ENCODE results near the gene LPIN2.

The LPIN2 gene

GRCh38 chr18:3013024-3013804 is at the start of gene LPIN2:
LPIN2 (minus strand) TSS chr18:3013144; CDS start chr18:2960840, 52,304 bp downstream.
- H3K4me3 ChIP-seq (ENCODE audit: low read length), result peak within 1 kb of the TSS; percentile 75
- DNase-seq (ENCODE audit: low read depth), result peak; percentile 96
- TF ChIP-seq CTCF (conservative IDR thresholded peaks at IDR 0.05; ENCODE audit: low read length), result no peak

GRCh38 chr18:3061581-3062312 is 48.8 kb upstream of the LPIN2 start:
- no peak overlapping the region for H3K4me3 ChIP-seq (ENCODE audit: low read length)
- no peak for TF ChIP-seq CTCF (conservative IDR thresholded peaks at IDR 0.05; ENCODE audit: low read length)
- no peak for DNase-seq (ENCODE audit: low read depth)

GRCh38 chr18:3060667-3061580 is 48.0 kb upstream of the LPIN2 start:
- H3K4me3 ChIP-seq (ENCODE audit: low read length), result no peak overlapping the region

DNA sequence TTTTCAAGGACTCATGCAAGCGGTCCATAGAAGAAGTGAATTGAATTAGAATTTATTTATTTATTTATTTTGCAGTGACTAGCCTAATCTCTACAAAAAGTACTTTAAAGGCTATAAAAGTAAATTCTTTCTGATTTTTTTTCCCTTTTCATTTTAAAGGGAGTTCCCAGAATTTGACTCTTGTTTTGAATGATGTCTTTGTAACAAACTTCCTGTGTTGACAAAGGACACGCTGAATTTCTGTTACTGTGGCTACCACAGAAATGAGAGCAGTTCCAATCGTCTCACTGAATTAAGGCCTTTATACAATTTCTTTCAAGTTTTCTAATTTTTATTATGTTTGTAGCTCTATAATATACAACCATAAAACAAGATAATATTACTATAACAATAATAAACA is 46.3 kb upstream of the LPIN2 start:
- no peak overlapping the region for H3K4me3 ChIP-seq (ENCODE audit: low read length)
- no peak for DNase-seq (ENCODE audit: low read depth)

More at GRCh38 chr18:3060667-3061580, 48.0 kb upstream of the LPIN2 start:
- TF ChIP-seq CTCF (conservative IDR thresholded peaks at IDR 0.05; ENCODE audit: low read length), result no peak
- no peak for DNase-seq (ENCODE audit: low read depth)

DNA sequence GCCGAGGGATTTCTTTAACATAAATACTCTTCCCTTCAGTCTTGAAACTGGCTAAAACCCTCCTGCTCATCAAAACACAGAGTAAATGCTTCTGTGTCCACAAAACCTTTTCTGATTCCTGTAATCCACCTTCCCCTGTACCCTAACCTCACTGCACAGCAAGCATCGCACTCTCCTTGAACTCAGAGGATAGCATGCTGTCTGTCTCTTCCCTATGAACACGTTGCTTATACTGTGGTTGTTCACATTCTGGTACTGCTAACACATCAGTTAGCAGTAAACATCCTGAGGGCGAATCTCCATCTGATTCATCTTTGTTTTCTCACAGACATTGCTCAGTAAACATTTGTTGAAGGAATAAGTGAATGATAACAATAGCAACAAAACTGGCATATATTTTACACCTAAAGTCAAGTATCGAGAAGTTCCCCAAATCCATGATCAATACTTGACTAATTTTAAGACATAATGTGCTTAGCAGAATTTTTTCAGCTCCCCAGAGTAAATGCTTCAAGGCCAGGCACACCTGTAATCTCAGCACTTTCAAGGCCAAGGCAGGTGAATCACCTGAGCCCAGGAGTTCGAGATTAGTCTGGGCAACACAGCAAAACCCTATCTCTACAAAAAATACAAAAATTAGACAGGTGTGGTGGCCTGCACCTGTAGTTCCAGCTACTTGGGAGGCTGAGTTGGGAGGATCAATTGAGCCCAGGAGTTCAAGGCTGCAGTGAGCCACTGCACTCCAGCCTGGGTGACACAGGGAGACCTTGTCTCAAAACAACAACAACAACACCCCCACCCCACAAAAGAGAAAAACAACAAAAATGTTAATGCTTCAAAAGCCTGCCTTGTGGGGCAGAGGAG is 45.6 kb upstream of the LPIN2 start:
- no peak for TF ChIP-seq CTCF (conservative IDR thresholded peaks at IDR 0.05; ENCODE audit: low read length)
- no peak overlapping the region for H3K4me3 ChIP-seq (ENCODE audit: low read length)
- DNase-seq (ENCODE audit: low read depth), result no peak

More for the DNA sequence above, 46.3 kb upstream of the LPIN2 start:
- TF ChIP-seq CTCF (conservative IDR thresholded peaks at IDR 0.05; ENCODE audit: low read length), result no peak

GRCh38 chr18:3057526-3057925 is 44.6 kb upstream of the LPIN2 start:
- no peak overlapping the region for H3K4me3 ChIP-seq (ENCODE audit: low read length)
- no peak for DNase-seq (ENCODE audit: low read depth)
- no peak for TF ChIP-seq CTCF (conservative IDR thresholded peaks at IDR 0.05; ENCODE audit: low read length)

All from AG10803 (cell line).